DMS114 treated with DMSO at 0.1 percent for 48 hours (cell line): ENCODE measurements around the gene ANG.
"Not testable (repeated sequence)": the region's sequence is repeated elsewhere in the genome, so short reads cannot be mapped to it uniquely, and the experiment has no call there.

Experiments used
- DNase-seq: peaks from one replicate; lab custom pipeline; 2025; ENCODE audit not compliant: unreplicated experiment; lab: John Stamatoyannopoulos, UW

ANG gene

DNA sequence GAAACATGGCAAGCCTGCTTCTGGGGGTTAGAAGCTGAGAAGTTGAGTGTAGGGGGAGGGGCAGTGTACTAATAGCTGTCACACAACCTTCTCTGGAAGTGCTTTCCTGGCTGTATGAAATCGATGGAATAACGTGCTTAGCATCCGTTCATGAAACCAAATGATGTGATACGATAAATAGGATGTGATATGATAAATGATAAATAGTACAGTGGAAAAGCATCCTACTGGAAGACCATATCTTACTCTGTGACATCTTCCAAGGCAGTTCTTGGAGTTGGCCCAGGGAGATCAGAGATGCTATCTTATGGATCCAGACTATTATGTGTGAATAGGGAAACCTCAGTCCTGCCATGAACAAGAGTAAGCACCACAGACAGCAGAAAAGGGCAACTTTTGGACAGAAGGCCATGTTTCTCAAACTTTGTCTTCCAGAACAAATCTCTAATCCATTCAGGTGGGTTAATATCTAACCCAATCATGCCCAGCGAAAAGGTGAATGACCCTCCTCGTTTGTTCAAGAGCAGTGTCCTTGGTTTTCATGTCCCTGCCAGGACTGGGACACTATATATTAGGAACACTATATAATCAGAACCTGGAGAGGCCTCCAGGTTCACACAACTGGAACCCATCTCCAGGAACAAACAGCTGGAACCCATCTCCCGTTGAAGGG is at the start of gene ANG:
Gene ANG, plus strand, starts transcription at position 598 of the 673 bp plus-strand sequence. CDS start 4,801 bp downstream, outside the sequence.
- no peak for DNase-seq

DNA sequence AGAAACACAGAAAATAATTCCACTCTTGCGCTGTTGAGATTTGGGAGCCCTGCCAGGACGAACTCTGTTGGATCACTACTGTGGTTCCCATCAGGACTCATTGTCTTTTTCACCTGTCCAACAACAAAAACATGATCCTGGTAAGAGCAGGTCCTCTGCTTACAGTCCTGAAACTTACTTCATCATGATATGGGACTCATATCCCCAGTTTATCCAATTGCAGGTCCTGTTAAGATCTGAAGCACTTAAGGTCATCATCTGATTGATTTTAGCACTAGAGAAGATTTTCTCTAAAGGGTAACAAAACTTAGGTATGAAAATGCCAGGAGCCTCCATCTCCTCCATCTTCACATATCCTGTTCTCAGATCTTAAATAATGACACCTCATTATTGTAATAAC is 47.0 kb upstream of the ANG start, which contains the start of gene OR6S1:
Gene OR6S1, minus strand, starts transcription at position 101 of the 400 bp plus-strand sequence. Its CDS starts 0 bp downstream, at position 101.
- DNase-seq = no peak

DNA sequence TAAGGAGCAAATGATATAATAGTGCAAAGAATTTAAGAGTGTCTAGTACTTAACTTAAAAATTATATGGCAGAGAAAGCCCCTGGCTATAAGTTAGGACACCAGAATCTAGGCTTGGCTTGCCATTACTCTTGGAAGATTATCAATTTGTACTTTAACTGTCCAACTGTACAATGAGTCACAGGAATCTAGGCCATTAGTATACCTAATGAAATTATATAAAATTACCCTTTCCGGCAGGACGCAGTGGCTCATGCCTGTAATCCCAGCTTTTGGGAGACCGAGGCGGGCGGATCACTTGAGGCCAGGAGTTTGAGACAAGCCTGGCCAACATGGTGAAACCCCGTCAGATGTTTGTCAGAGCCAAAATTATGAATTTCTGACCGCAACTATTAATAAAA is 46.4 kb upstream of the ANG start:
- DNase-seq = no peak

DNA sequence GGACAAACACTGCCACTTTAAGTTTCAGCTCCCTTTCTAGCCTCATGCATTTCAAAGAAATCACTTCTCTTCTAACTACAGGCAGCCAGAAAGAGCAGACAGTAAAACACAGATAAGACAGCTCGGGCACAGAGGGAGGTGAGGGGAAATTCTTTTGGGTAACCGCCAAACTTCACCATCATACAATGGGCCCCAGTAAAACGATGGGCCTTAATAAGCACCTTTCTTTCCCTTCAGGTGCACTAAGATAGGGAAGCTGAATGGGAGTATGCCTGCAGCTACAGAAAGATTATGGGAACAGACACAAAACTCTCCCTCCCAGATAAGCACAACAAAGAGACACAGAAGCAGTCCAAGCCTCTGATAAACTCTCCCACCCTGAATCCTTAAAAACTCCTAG is 45.8 kb upstream of the ANG start:
- not testable (repeated sequence) for DNase-seq

DNA sequence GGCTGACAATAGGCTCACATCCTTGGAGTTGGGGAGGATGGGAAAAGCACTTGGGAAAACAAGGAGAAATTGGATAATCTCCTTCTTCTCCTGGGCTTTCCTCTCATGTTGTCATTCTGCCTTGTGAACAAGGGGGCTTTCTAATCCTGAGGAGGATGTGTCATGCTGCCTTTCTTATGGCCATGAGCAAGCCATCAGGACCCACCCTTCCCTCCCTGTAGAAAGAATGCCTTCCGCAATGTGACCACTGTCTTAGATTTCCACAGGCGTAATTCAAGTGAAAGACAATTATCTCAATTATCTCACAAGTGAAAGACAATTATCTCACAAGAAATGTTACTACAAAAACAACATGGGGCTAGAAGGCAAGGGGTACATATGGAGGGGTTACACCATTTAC is 44.0 kb upstream of the ANG start:
- DNase-seq = no peak

DNA sequence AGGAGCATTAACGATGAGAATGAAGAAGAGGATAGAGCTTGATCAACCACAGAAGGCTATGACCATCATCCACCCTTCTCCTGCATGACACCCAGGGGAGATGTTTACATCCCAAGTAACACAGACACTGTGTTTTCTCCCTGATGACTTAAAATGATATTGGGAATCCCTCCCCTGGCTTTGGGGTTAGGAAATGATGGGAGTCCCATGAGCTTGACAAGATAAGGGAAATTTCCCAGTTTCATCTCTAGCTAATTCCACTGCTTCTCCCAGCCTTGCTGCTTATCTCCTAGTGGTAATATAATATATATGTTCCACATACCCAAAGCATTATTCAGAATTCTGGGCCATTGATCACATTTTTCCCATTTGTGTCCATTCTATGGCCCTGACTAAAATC is 43.1 kb upstream of the ANG start:
- no peak for DNase-seq

DNA sequence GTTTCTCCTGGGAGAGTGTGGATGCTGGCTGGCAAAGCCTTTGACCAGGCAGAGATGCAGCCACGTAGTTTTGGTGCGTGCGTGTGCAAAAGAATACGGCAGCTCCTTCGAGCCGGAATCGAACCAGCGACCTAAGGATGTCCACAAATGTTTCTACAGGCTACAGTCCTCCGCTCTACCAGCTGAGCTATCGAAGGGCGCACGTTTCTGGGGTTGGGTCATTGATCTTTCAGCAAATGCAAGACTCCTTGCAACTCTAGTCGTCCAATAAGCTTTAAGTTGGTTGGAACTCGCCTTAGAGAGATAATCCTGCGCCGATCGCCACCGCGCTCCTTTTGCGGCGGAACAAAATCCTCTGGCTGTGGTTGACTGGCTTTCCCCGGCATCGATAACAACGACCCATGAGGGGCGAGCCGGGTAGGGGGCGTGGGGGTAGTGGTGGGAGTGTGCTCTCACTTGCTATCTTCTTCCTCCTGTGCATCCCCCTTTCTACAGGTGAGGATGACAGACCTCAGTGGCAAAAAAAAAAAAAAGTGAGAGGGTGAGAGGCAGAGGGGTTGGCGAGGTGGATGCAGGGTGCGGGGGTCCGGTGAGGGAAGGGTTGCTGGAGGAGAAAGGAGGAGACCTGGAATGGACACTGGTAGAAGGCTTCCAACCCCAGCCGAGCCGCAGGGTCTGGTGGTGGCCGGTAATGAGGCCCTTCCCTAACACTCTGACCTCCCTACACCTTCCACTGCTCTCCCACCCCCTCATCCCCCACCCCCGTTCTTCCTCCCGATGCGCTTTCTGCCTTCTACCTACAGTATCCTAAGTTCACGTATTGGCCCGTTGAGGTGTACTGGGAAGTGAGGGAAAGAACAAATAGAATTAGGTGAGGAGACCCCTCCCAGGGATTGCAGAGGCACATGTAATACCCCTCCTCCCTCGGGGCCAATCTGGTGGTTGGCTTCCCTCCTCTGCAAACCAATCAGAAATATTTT is 35.3 kb upstream of the ANG start:
- DNase-seq = no peak

DNA sequence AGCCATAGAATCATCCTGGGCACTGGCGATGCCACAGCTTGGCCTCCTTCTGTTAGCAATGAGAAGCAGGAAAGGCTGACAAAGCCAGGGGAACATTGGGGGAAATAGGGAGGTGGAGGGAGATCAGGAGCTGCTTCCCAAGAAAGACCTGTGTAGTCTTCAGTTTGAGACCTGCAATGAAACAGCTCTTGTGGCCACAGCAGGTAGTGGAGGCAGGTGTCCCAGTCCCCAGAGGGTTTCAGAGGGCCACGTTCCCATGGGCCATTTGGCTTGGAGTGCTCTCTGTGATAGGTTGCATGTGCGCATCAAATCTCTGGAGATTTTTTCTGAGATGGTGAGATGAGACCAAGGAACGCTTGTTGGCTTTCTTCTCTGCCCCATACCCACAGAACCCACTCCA is 32.7 kb upstream of the ANG start:
- no peak for DNase-seq

DNA sequence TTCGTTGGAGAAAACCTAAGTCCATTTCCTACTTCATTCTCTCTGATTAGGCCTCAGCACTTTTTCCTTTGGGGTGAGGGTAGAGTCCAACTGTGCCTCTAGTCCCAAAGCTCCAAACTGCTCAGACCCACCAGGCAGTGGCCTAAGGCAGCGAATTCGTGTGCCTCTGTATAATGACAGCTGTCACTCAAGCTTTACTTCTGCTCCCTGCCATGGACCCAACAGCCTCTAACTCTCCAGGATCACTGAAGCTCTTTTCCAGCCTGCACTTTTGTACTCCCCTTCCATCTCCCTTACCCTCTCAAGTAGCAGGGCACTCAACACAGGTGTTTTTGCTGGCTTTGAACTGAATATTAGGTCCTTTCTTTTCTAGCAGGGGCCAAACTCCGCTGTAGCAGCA is 32.3 kb upstream of the ANG start:
- DNase-seq = no peak

DNA sequence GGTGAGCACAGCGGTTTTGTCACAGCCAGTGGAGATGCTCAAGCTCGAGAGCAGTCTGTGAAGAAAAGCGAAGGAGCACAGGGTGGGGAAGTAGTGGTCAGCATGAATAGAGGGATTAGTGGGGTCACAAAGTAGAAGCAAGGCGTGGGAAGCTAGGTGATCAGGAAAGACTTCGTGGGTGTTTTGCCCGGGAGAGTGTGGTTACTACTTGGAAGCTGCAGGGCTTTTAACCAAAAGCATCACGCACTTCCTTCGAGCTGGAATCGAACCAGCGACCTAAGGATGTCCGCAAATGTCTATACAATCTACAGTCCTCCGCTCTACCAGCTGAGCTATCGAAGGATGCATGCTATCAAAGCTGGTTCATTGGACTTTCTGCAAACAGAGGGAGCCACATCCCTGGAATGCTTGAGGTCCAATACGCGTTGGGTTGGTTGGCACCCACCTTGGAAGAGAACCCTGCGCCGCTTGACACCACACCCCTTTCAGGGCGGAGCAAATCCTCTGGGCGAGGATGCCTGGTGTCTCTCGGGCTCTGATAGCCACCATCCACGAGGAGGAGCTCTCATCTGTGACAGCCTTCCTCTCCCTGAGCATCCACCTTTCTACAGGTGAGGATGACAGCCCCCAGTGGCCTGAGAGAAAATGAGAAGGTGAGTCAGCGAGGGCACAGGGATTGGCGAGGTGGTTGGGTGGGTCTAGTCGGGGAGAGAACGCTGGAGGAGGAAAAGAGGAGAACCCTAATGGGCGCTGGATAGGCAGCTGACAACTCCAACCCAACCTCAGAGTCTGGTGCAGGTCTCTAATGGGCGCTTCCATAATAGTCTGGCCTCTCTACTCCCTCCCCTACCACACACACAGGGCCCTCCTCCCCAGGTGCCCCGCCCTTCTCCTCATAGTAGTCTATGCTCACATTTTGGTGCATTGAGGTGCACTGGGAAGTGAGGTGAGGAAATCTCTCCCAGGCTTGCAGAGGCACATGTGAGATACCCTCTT is 31.1 kb upstream of the ANG start:
- DNase-seq = no peak

DNA sequence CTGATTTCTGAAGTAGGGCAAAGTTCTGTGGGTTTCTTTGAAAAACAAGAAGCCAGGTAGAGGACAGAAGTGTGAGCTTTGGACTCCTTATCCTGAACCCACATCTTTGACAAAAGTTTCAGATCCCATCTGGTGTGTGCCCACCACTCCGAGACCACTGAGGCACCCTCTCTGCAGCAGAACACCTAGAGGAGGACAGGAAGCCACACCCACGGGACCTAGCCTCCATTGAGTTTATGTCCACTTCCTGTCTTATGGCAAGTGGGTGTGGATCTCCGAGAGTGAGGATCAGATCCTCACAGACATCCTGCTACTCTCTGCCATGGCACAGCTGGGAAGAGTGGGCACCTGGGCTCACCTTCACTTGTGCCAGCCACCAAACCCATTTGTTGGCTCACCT is 30.3 kb upstream of the ANG start:
- DNase-seq = no peak

DNA sequence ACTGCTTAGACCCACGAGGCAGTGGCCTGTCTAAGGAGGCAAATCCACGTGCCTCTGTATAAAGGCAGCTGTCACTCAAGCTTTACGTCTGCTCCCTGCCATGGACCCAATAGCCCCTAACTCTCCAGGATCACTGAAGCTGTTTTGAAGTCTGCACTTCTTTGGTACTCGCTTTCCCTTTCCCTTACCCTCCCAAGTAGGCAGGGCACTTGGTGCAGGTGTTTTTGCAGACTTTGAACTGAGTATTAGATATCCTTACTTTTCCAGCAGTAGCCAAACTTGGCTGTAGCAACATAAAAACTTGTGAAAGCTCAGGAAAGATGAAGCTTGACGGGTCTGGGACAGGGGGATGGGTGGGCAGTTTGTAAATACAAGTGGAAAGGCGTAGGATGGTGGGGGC is 29.2 kb upstream of the ANG start:
- DNase-seq = no peak

DNA sequence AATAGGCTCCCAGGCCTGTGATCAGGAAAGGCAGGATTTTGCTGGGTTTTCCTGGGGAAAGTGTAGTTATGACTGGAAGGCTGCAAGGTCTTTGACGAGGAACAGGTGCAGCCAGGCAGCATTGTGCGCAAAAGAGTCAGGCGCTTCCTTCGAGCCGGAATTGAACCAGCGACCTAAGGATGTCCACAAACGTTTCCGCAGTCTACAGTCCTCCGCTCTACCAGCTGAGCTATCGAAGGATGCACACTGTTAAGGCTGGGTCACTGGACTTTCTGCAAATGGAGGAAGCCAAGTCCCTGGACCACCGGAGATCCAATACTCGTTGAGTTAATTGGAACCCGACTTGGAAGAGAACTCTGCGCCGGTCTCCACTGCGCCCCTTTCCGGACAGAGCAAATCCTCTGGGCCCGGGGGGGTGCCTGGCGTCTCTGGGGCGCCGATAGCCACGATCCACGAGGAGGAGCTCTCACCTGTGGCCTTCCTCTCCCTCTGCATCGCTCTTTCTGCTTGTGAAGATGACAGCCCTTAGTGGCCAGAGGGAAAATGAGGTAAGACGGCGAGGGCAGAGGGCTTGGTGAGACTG is 28.7 kb upstream of the ANG start:
- DNase-seq = no peak

DNA sequence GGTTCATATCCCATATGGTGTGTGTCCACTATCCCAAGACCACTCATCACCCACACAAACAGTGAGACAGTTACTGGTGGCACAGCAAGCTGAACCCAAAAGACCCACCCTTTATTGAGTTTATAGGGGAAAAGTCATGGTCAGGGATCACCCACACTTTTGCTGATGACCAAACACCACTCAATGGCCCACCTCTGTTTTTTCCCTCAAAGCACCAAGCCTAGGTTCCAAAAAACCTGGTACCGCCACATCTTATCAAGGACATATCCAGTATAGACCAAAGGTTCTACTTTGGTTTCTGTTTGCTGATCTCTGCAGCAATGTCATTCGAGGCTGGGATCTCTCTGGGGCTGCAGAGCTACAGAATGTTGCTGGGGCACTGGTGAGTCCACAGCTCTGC is 27.4 kb upstream of the ANG start:
- DNase-seq = no peak

DNA sequence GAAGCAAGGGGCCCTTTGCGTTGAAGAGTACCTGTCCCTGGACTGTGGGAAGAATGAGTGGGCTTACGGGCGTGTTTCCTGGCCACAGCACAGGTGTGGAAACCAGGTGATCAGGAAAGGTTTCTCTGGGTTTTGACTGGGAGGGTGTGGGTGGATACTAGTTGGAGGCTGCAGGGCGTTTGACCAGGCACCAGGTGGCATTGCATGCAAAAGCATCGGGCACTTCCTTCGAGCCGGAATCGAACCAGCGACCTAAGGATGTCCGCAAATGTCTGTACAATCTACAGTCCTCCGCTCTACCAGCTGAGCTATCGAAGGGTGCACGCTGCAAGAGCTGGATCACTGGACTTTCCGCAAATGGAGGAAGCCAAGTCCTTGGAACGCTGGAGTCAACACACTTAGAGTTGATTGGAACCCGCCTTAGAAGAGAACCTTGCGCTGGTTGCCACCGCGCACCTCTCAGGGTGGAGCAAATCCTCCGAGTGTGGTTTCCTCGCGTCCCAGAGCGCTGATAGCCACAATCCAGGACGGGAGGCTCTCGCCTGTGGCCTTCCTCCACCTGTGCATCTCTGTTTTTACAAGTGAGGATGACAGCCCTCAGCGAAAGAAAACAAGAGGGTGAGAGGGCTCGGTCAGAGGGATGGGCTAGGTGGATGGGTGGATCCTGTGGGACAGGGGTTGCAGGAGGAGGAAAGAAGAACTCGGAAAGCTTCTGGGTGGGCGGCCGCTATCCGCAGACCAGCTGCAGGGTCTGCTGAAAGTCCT is 25.4 kb upstream of the ANG start:
- no peak for DNase-seq

DNA sequence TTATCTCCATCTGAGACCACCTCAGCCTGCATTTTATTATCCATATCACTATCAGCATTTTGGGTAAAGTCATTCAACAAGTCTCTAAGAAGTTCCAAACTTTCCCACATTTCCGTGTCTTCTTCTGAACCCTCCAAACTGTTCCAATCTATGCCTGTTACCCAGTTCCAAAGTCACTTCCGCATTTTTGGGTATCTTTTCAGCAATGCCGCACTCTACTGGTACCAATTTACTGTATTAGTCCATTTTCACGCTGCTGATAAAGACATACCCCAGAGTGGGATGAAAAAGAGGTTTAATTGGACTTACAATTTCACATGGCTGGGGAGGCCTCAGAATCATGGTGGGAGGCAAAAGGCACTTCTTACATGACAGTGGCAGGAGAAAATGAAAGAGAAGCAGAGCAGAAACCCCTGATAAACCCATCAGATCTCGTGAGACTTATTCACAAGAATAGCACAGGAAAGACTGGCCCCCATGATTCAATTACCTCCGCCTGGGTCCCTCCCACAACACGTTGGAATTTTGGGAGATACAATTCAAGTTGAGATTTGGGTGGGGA is 22.1 kb upstream of the ANG start:
- DNase-seq = not testable (repeated sequence)

DNA sequence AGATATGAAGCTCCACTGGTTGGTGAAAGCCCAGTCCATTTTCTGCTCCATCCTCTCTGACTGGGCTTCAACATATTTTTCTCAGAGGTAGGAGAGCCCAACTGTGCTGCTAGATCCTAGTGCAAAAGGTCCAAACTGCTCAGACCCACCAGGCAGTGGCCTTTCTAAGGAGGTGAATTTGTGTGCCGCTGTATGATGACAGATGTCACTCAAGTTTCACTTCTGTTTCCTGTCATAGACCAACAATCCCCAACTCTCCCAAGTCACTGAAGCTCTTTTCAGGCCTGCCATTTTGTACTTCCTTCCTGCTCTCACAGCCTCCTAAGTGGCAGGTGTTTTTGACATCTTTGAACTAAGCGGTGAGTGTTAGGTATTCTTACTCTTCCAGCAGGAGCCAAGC is 20.6 kb upstream of the ANG start:
- no peak for DNase-seq

DNA sequence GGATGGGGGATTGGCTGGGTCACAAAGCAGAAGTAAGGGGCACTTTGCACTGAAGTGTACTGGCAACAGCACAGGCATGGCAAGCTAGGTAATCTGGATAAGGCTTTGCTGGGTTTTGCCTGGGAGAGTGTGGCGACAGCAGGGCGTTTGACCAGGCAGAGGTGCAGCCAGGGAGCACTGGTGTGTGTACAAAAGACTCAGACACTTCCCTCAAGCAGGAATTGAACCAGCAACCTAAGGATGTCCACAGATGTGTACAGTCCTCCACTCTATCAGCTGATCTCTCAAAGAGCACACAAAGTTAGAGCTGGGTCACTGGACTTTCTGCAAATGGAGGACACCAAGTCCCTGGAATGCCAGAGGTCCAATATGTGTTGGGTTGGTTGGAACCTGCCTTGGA is 19.6 kb upstream of the ANG start:
- DNase-seq = no peak

DNA sequence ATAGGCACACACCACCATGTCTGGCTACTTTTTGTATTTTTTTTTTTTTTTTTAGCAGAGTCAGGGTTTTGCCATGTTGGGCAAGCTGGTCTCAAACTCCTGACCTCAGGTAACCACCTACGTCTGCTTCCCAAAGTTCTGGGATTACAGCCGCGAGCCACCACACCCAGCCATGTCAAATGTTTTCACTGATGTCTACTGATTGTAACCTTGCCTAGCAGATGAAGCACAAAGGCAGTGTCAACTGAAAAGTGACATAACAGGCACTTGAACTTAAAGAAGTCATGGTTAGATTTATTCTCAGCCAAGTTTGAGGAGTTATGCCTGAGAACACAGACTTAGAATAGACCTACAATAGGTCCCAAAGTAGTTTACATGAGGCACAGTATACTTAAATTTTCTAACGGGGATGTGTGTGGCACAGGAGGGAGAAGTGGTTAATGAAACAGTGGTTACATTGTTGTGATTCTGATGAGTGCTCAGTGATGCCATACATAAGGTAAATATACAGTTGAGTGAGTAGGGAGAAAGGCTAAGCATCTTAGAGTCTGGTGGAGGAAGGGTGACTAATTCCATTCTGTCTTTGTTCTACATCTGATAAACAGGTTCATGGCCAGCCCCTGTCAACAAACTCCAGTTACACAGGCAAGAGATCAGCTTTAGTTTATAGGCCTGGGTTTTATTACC is 16.8 kb upstream of the ANG start:
- DNase-seq = no peak
